ENCODE measurements around the gene ZMYND8.

ZMYND8 gene

GRCh38 chr20:47160992-47161391 lies 195.5 kb downstream of the ZMYND8 start:
- DNase-seq, result no peak

DNA sequence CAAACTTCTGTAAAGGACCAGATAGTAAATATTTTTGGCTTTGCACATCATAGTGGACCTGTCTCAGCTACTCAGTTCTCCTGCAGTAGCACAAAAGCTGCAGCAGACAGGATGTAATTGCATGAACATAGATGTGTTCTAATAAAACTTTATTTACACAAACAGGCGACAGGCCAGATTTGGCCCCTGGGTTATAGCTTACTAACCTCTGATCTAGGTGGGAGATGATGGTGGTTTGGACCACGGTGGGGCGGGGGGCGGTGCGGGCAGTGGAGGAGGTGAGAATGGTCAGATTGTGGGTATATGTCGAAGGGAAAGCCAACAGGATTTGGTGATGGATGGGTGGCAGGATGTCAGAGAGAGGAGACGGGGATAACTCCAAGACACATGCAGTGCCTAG lies 196.3 kb downstream of the ZMYND8 start:
- DNase-seq, result no peak
